Measurements from ENCODE around the gene NCKAP1. TPM values are rescaled to one million over a fixed set of nuclear protein-coding genes. Genes with fewer than 3 reads are reported as not detected.
"Not testable (repeated sequence)": the region's sequence is repeated elsewhere in the genome, so short reads cannot be mapped to it uniquely, and the experiment has no call there.

NCKAP1 gene
- total and polyA plus RNA-seq, 2 donors (not counting 1 experiment from before 2014, with no cell fraction given), result 141 to 219 TPM

- DNase-seq (ENCODE audit: low read depth in 2 of 2), result no peak
- H3K9me3 ChIP-seq (ENCODE audit: control insufficient read depth, insufficient read depth, low read depth, low read length), result no peaks in the 10 kb centered on the region
- no peak overlapping the region for H3K27ac ChIP-seq (ENCODE audit: insufficient read depth, low read length)
- no peak for TF ChIP-seq CTCF (conservative IDR thresholded peaks at IDR 0.05 in 1 of 2, IDR thresholded peaks at IDR 0.05 in 1 of 2; ENCODE audit: low read depth in 1 of 2, low read length in 2 of 2)
- no peak for TF ChIP-seq EZH2 (IDR thresholded peaks at IDR 0.05; ENCODE audit: low read length, missing control alignments)
- no peak overlapping the region for H2AFZ ChIP-seq (ENCODE audit: low read length)
- H3K4me2 ChIP-seq (ENCODE audit: extremely low read depth, insufficient read depth, low read length), result no peak overlapping the region
- peaks cover 16% of the 10 kb centered on the region for H3K79me2 ChIP-seq (ENCODE audit: control insufficient read depth, insufficient read depth, low read length)
- no peaks in the 10 kb centered on the region for H4K20me1 ChIP-seq (ENCODE audit: control insufficient read depth, extremely low read depth, insufficient read depth, low read length)
- no peaks in the 10 kb centered on the region for H3K27me3 ChIP-seq (ENCODE audit: control insufficient read depth, insufficient read depth, low read length)
- H3K9ac ChIP-seq (ENCODE audit: insufficient read depth, low read length), result no peak overlapping the region
- peaks cover 3% of the 10 kb centered on the region for H3K36me3 ChIP-seq (ENCODE audit: control insufficient read depth, insufficient read depth, low read length)
- no peak overlapping the region for H3K4me3 ChIP-seq (replicated peaks in 1 of 4; ENCODE audit: control extremely low read depth in 1 of 4, insufficient read depth in 1 of 4, low read depth in 3 of 4, low read length in 4 of 4)
- no peaks in the 10 kb centered on the region for H3K4me1 ChIP-seq (ENCODE audit: control insufficient read depth, extremely low read depth, insufficient read depth, low read length)
These were observed 38.8 kb downstream of the NCKAP1 start for GRCh38 chr2:182999348-183000028.

- H3K9ac ChIP-seq (ENCODE audit: insufficient read depth, low read length), result no peak overlapping the region
- peaks cover 1% of the 10 kb centered on the region for H3K36me3 ChIP-seq (ENCODE audit: control insufficient read depth, insufficient read depth, low read length)
- no peak overlapping the region for H3K27ac ChIP-seq (ENCODE audit: insufficient read depth, low read length)
- no peaks in the 10 kb centered on the region for H3K4me1 ChIP-seq (ENCODE audit: control insufficient read depth, extremely low read depth, insufficient read depth, low read length)
- H3K9me3 ChIP-seq (ENCODE audit: control insufficient read depth, insufficient read depth, low read depth, low read length), result no peaks in the 10 kb centered on the region
- no peak overlapping the region for H3K4me2 ChIP-seq (ENCODE audit: extremely low read depth, insufficient read depth, low read length)
- no peak overlapping the region for H2AFZ ChIP-seq (ENCODE audit: low read length)
- TF ChIP-seq EZH2 (IDR thresholded peaks at IDR 0.05; ENCODE audit: low read length, missing control alignments) (no peak), CTCF (conservative IDR thresholded peaks at IDR 0.05 in 1 of 2, IDR thresholded peaks at IDR 0.05 in 1 of 2; ENCODE audit: low read depth in 1 of 2, low read length in 2 of 2) (no peak)
- no peak overlapping the region for H3K4me3 ChIP-seq (replicated peaks in 1 of 4; ENCODE audit: control extremely low read depth in 1 of 4, insufficient read depth in 1 of 4, low read depth in 3 of 4, low read length in 4 of 4)
- no peak for DNase-seq (ENCODE audit: low read depth in 2 of 2)
- no peaks in the 10 kb centered on the region for H4K20me1 ChIP-seq (ENCODE audit: control insufficient read depth, extremely low read depth, insufficient read depth, low read length)
- peaks cover 3% of the 10 kb centered on the region for H3K79me2 ChIP-seq (ENCODE audit: control insufficient read depth, insufficient read depth, low read length)
- no peaks in the 10 kb centered on the region for H3K27me3 ChIP-seq (ENCODE audit: control insufficient read depth, insufficient read depth, low read length)
These were observed 43.9 kb downstream of the NCKAP1 start for GRCh38 chr2:182994228-182994912.

- H3K4me1 ChIP-seq (ENCODE audit: control insufficient read depth, extremely low read depth, insufficient read depth, low read length), result no peaks in the 10 kb centered on the region
- H3K4me3 ChIP-seq (replicated peaks in 1 of 4; ENCODE audit: control extremely low read depth in 1 of 4, insufficient read depth in 1 of 4, low read depth in 3 of 4, low read length in 4 of 4), result no peak overlapping the region
- H3K9me3 ChIP-seq (ENCODE audit: control insufficient read depth, insufficient read depth, low read depth, low read length), result no peaks in the 10 kb centered on the region
- H3K79me2 ChIP-seq (ENCODE audit: control insufficient read depth, insufficient read depth, low read length), result no peaks in the 10 kb centered on the region
- no peak overlapping the region for H3K27ac ChIP-seq (ENCODE audit: insufficient read depth, low read length)
- H3K4me2 ChIP-seq (ENCODE audit: extremely low read depth, insufficient read depth, low read length), result no peak overlapping the region
- no peak for DNase-seq (ENCODE audit: low read depth in 2 of 2)
- no peak for TF ChIP-seq CTCF (conservative IDR thresholded peaks at IDR 0.05 in 1 of 2, IDR thresholded peaks at IDR 0.05 in 1 of 2; ENCODE audit: low read depth in 1 of 2, low read length in 2 of 2)
- no peak for TF ChIP-seq EZH2 (IDR thresholded peaks at IDR 0.05; ENCODE audit: low read length, missing control alignments)
- no peaks in the 10 kb centered on the region for H3K36me3 ChIP-seq (ENCODE audit: control insufficient read depth, insufficient read depth, low read length)
- no peak overlapping the region for H3K9ac ChIP-seq (ENCODE audit: insufficient read depth, low read length)
- H3K27me3 ChIP-seq (ENCODE audit: control insufficient read depth, insufficient read depth, low read length), result no peaks in the 10 kb centered on the region
- H4K20me1 ChIP-seq (ENCODE audit: control insufficient read depth, extremely low read depth, insufficient read depth, low read length), result no peaks in the 10 kb centered on the region
- H2AFZ ChIP-seq (ENCODE audit: low read length), result no peak overlapping the region
These were observed 55.3 kb downstream of the NCKAP1 start for GRCh38 chr2:182982941-182983340.

- not testable (repeated sequence) for H3K36me3 ChIP-seq (ENCODE audit: control insufficient read depth, insufficient read depth, low read length)
These were observed 56.8 kb downstream of the NCKAP1 start for GRCh38 chr2:182981475-182981874.

More at GRCh38 chr2:182981475-182981874, 56.8 kb downstream of the NCKAP1 start:
- H3K4me1 ChIP-seq (ENCODE audit: control insufficient read depth, extremely low read depth, insufficient read depth, low read length); H2AFZ ChIP-seq (ENCODE audit: low read length); H3K4me2 ChIP-seq (ENCODE audit: extremely low read depth, insufficient read depth, low read length); H3K27me3 ChIP-seq (ENCODE audit: control insufficient read depth, insufficient read depth, low read length); H4K20me1 ChIP-seq (ENCODE audit: control insufficient read depth, extremely low read depth, insufficient read depth, low read length); H3K9me3 ChIP-seq (ENCODE audit: control insufficient read depth, insufficient read depth, low read depth, low read length); H3K9ac ChIP-seq (ENCODE audit: insufficient read depth, low read length); H3K79me2 ChIP-seq (ENCODE audit: control insufficient read depth, insufficient read depth, low read length); DNase-seq (ENCODE audit: low read depth in 2 of 2); H3K4me3 ChIP-seq (replicated peaks in 1 of 4; ENCODE audit: control extremely low read depth in 1 of 4, insufficient read depth in 1 of 4, low read depth in 3 of 4, low read length in 4 of 4); H3K27ac ChIP-seq (ENCODE audit: insufficient read depth, low read length): not testable (repeated sequence)

Measured in fibroblast of lung (primary cell).